Measurements from ENCODE around the gene WNT6. TPM values are rescaled to one million over a fixed set of nuclear protein-coding genes. Genes with fewer than 3 reads are reported as not detected.

The WNT6 gene
- total RNA-seq, 1 donor from 2014 or later = not detected

GRCh38 chr2:218824004-218824403 is 35.6 kb upstream of the WNT6 start:
- ATAC-seq = no peak
- TF ChIP-seq CTCF (IDR thresholded peaks at IDR 0.05) = no peak
- Histone ChIP-seq H3K27ac (no peak overlapping the region), H3K9me3 (no peaks in the 10 kb centered on the region), H3K4me1 (no peaks in the 10 kb centered on the region), H3K27me3 (no peaks in the 10 kb centered on the region), H3K4me3 (no peak overlapping the region), H3K36me3 (peaks cover 3% of the 10 kb centered on the region)
- intact Hi-C loops (cut with DNase I) = no loop called here
- no peak for DNase-seq

GRCh38 chr2:218826791-218827190 is 32.8 kb upstream of the WNT6 start:
- intact Hi-C loops (cut with DNase I) = no loop called here
- peak; percentile 29 for DNase-seq
- ATAC-seq = no peak
- H3K27ac ChIP-seq = no peak overlapping the region
- no peak for TF ChIP-seq CTCF (IDR thresholded peaks at IDR 0.05)
- H3K27me3 ChIP-seq = no peaks in the 10 kb centered on the region
- no peaks in the 10 kb centered on the region for H3K9me3 ChIP-seq
- no peaks in the 10 kb centered on the region for H3K4me1 ChIP-seq
- no peak overlapping the region for H3K4me3 ChIP-seq
- no peaks in the 10 kb centered on the region for H3K36me3 ChIP-seq

GRCh38 chr2:218827701-218828476 is 31.7 kb upstream of the WNT6 start:
- no peak for DNase-seq
- intact Hi-C loops (cut with DNase I) = no loop called here
- TF ChIP-seq CTCF (IDR thresholded peaks at IDR 0.05) = no peak

GRCh38 chr2:218828477-218828778 is 31.2 kb upstream of the WNT6 start:
- Histone ChIP-seq H3K36me3 (no peaks in the 10 kb centered on the region), H3K27me3 (no peaks in the 10 kb centered on the region), H3K9me3 (no peaks in the 10 kb centered on the region), H3K4me3 (no peak overlapping the region), H3K4me1 (no peaks in the 10 kb centered on the region), H3K27ac (no peak overlapping the region)
- DNase-seq (no peak), ATAC-seq (no peak)
- TF ChIP-seq CTCF (IDR thresholded peaks at IDR 0.05) = no peak
- intact Hi-C loops (cut with DNase I) = no loop called here

More at GRCh38 chr2:218827701-218828476, 31.7 kb upstream of the WNT6 start:
- no peak for ATAC-seq
- Histone ChIP-seq H3K36me3 (no peaks in the 10 kb centered on the region), H3K27me3 (no peaks in the 10 kb centered on the region), H3K4me3 (no peak overlapping the region), H3K9me3 (no peaks in the 10 kb centered on the region), H3K4me1 (no peaks in the 10 kb centered on the region), H3K27ac (no peak overlapping the region)

GRCh38 chr2:218829868-218830451 is 29.6 kb upstream of the WNT6 start:
- ATAC-seq (no peak), DNase-seq (no peak)
- intact Hi-C loops (cut with DNase I) = no loop called here
- no peak overlapping the region for H3K27ac ChIP-seq
- TF ChIP-seq CTCF (IDR thresholded peaks at IDR 0.05) = no peak
- H3K27me3 ChIP-seq = no peaks in the 10 kb centered on the region
- no peaks in the 10 kb centered on the region for H3K4me1 ChIP-seq
- H3K36me3 ChIP-seq = no peaks in the 10 kb centered on the region
- H3K9me3 ChIP-seq = no peaks in the 10 kb centered on the region
- H3K4me3 ChIP-seq = no peak overlapping the region

All from upper lobe of right lung (tissue), 1 donor.